Astrocyte of the spinal cord (primary cell): ENCODE data around the gene ALK.

Source experiments
- DNase-seq: peaks from one replicate; pipeline ENCODE4 v3.0.0; 2011; ENCODE audit warnings: low read depth, low spot score
- H3K4me3 ChIP-seq: 2 replicates; pipeline ENCODE4 v1.5.1; 2011; ENCODE audit warnings: low read depth, mild to moderate bottlenecking, low read length, moderate library complexity
- CTCF ChIP-seq: IDR thresholded peaks from 2 replicates; pipeline ENCODE4 v1.5.1; 2012; ENCODE audit warnings: low read depth, mild to moderate bottlenecking, low read length, inconsistent platforms
- in situ Hi-C: cut with HindIII; loops from 2 replicates; pipeline ENCODE4 v1.10.0; 2017; ENCODE audit warnings: low sequenced_read_pairs

ALK gene

GRCh38 chr2:29705616-29706015 is 215.8 kb downstream of the ALK start:
- no peak overlapping the region for H3K4me3 ChIP-seq
- in situ Hi-C loops = no loop called here
- DNase-seq = no peak
- TF ChIP-seq CTCF = no peak

DNA sequence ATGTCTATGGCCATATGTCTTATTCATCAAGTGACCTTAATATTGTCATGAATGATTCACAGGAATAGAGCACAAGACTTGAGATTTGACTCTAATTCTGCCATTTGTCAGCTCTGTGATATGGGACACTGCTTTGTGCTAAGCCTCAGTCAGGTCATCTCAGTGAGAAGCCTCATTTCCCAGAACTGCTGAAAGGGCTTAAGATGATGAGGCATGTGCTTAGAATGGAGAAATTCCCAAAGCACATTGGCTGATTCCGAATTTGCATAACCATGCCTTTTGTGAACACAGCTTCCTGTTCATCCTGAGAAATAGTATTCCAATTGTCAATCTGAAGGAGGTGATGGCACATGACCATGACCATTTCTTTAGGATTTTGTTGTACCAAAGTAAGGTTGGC is 218.1 kb downstream of the ALK start:
- no peak for DNase-seq
- in situ Hi-C loops = no loop called here
- TF ChIP-seq CTCF = no peak
- H3K4me3 ChIP-seq = no peak overlapping the region

DNA sequence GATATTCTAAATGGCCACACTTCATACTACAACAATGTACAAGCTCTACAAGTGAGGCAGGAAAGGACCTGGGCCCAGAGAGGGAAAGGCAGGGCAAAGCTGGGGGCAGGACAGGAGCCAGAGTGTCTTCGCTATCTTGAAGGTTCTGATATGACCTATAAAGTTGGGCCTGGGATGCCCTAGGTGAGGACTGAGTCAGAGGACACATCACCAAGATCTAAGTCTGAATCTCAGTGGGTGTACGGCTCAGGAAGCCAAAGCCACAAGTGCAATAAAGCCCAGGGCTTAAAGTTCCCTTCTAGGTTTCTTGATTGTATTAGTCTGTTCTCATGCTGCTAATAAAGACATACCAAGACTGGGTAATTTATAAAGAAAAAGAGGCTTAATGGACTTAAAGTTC is 219.1 kb downstream of the ALK start:
- in situ Hi-C loops = no loop called here
- no peak overlapping the region for H3K4me3 ChIP-seq
- no peak for TF ChIP-seq CTCF
- no peak for DNase-seq

DNA sequence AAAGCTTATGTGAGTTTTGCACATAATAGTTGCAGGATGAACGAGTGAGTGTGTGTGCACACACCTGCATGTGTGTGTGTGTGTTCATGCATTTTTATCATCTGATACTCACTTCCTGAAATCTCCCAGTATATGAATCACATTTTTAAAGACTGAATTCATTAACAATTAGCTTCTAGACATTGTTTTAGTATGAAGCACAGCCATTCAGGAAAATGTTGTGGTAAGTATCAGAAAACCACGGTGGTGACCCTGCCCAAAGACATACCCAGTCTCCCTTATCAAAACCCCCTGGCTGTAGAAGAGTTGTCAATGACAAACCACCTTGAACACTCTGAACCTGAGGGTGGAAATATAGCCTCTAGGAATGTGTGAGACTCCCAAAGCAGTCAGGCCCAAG is 220.8 kb downstream of the ALK start:
- TF ChIP-seq CTCF = no peak
- H3K4me3 ChIP-seq = no peak overlapping the region
- in situ Hi-C loops = no loop called here
- peak; percentile 48 for DNase-seq

DNA sequence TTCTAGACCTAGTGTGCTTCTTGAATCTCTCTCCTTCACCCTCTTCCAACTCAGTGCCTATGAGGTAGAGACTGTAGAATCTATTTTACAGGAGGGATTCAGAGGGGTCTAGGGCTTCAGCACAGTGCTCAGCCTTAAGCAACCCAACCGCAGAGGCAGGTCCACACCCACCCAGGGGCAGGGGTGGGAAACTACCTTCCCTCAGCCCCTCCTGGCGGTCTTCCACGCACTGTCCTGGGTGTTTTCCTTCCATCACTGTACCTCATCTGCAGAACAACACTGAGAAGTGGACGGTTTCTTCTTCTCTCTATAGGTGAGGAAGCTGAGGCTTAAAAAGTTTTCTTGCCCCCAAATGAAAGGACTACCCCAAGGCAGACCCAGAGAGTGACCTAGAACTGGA is 222.3 kb downstream of the ALK start:
- TF ChIP-seq CTCF = no peak
- H3K4me3 ChIP-seq = no peak overlapping the region
- no peak for DNase-seq
- in situ Hi-C loops = no loop called here

- in situ Hi-C loops = no loop called here
- H3K4me3 ChIP-seq = no peak overlapping the region
- no peak for DNase-seq
- no peak for TF ChIP-seq CTCF
These were observed 223.2 kb downstream of the ALK start for GRCh38 chr2:29698216-29698615.

DNA sequence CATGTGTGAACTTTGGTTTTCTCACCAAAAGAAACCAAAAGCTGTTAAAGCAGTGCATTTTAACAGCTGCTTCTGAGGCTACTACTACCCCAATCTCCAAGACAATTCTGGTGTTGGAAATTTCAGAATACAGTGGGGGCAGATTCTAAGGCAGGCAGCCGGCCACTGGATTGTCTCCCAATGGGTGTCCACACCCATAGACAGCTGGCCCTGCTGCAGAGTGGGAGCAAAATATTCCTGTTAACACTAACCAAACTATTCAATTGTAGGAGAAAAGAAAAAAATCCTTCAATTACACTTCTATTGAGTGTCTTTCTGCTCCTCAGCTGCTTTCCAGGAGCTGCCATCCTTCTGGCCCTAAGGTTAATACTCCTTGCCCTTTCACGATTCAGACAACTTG is 223.7 kb downstream of the ALK start:
- DNase-seq = no peak
- in situ Hi-C loops = no loop called here
- TF ChIP-seq CTCF = no peak

More for the DNA sequence above, 223.7 kb downstream of the ALK start:
- no peak overlapping the region for H3K4me3 ChIP-seq
